H1 (cell line): ENCODE data around the gene NAA40. TPM values are rescaled to one million over a fixed set of nuclear protein-coding genes. Genes with fewer than 3 reads are reported as not detected.

Experiments
- CTCF ChIA-PET: fragments of 300-600 bp; sonication (Branson Sonifier 250); formaldehyde crosslinking; loops from one replicate; lab custom pipeline; 2021; ENCODE audit not compliant: partially characterized antibody; lab: Charles Lee
- POLR2A ChIA-PET: fragments of 300-600 bp; sonication (Branson Sonifier 250); formaldehyde crosslinking; loops from one replicate; lab custom pipeline; 2021; ENCODE audit warnings: inconsistent platforms; ENCODE audit not compliant: partially characterized antibody; lab: Charles Lee
- DNase-seq, 2 experiments: peaks; one replicate each; pipeline versions ENCODE4 v3.0.0 to v3.0.0-alpha.2; 2010 to 2022; ENCODE audit warnings: low spot score in 2 of 2, low read depth in 1 of 2, mixed read lengths in 1 of 2
- FAIRE-seq: peaks from 2 replicates; lab custom pipeline; 2011; peaks lifted over from hg19 to GRCh38; lab: Jason Lieb, UNC
- H2AFZ ChIP-seq: 2 replicates; pipeline ENCODE4 v1.8.1; 2012; ENCODE audit warnings: low read length, inconsistent platforms
- H2AK5ac ChIP-seq: 2 replicates; pipeline ENCODE4 v1.6.1; 2013; ENCODE audit warnings: low read depth, low read length
- H2BK120ac ChIP-seq: replicated peaks from 2 replicates; pipeline ENCODE3; 2013; ENCODE audit warnings: low read depth, low read length, inconsistent platforms
- H2BK12ac ChIP-seq: 2 replicates; pipeline ENCODE4 v1.6.1; 2013; ENCODE audit warnings: low read depth, low read length
- H2BK15ac ChIP-seq: 2 replicates; pipeline ENCODE4 v1.6.1; 2013; ENCODE audit warnings: low read length
- H2BK20ac ChIP-seq: 2 replicates; pipeline ENCODE4 v1.6.1; 2013; ENCODE audit warnings: low read length
- H2BK5ac ChIP-seq: 2 replicates; pipeline ENCODE4 v1.6.1; 2013; ENCODE audit warnings: low read depth, low read length
- H3K14ac ChIP-seq: 2 replicates; pipeline ENCODE4 v1.6.1; 2013; ENCODE audit warnings: inconsistent platforms; ENCODE audit not compliant: insufficient read length
- H3K18ac ChIP-seq: 2 replicates; pipeline ENCODE4 v1.6.1; 2013; ENCODE audit warnings: low read length; ENCODE audit errors: extremely low read depth
- H3K23ac ChIP-seq: 2 replicates; pipeline ENCODE4 v1.6.1; 2013; ENCODE audit warnings: inconsistent platforms; ENCODE audit not compliant: insufficient read length
- H3K23me2 ChIP-seq: 2 replicates; pipeline ENCODE4 v1.6.1; 2013; ENCODE audit warnings: low read depth, low read length
- H3K27ac ChIP-seq: 2 replicates; pipeline ENCODE4 v1.6.1; 2011; ENCODE audit warnings: low read depth, low read length, inconsistent platforms
- H3K27me3 ChIP-seq, 4 experiments: replicated peaks in 1 of 4; 1 replicate in 1 of 4; 2 replicates in 3 of 4; pipeline versions ENCODE4 v1.6.1 to v1.8.1; 2011 to 2013; ENCODE audit warnings: low read length in 3 of 4, mild to moderate bottlenecking in 3 of 4, inconsistent platforms in 2 of 4, mixed read lengths in 2 of 4, moderate library complexity in 1 of 4; ENCODE audit not compliant: control insufficient read depth in 3 of 4, insufficient read depth in 3 of 4; ENCODE audit errors: extremely low read depth in 1 of 4
- H3K36me3 ChIP-seq, 4 experiments: 2 replicates each; pipeline versions ENCODE4 v1.6.1 to v1.8.1; 2011 to 2013; ENCODE audit warnings: mild to moderate bottlenecking in 4 of 4, low read length in 3 of 4, moderate library complexity in 2 of 4, control low read depth in 1 of 4, inconsistent platforms in 1 of 4; ENCODE audit not compliant: insufficient read depth in 4 of 4, control insufficient read depth in 2 of 4
- H3K4ac ChIP-seq: replicated peaks from 2 replicates; pipeline ENCODE3; 2013; ENCODE audit warnings: low read length, low read depth, mixed read lengths, inconsistent platforms; ENCODE audit not compliant: insufficient read length
- H3K4me1 ChIP-seq, 4 experiments: replicated peaks in 1 of 4; 1 replicate in 1 of 4; 2 replicates in 3 of 4; pipeline versions ENCODE4 v1.6.1 to v1.8.1; 2011 to 2013; ENCODE audit warnings: low read length in 3 of 4, inconsistent platforms in 2 of 4, mixed read lengths in 1 of 4; ENCODE audit not compliant: insufficient read depth in 4 of 4, control insufficient read depth in 3 of 4
- H3K4me2 ChIP-seq, 2 experiments: 2 replicates each; pipeline versions ENCODE4 v1.6.1 to v1.8.1; 2011 to 2013; ENCODE audit warnings: low read depth in 2 of 2, low read length in 2 of 2, control low read depth in 1 of 2, inconsistent platforms in 1 of 2, mild to moderate bottlenecking in 1 of 2; ENCODE audit not compliant: insufficient read depth in 1 of 2
- H3K4me3 ChIP-seq, 4 experiments: fragments of 200-600, 300-600 bp in 1 of 4; sonication (generic), shearing (Covaris generic), sonication (Bioruptor Twin) in 1 of 4; 2 replicates each; pipeline versions ENCODE4 v1.5.1 to v1.8.1; 2011 to 2016; ENCODE audit warnings: low read length in 4 of 4, low read depth in 3 of 4, control low read depth in 2 of 4, inconsistent platforms in 2 of 4, mild to moderate bottlenecking in 2 of 4, mixed read lengths in 1 of 4, moderate library complexity in 1 of 4; ENCODE audit not compliant: insufficient read depth in 2 of 4; ENCODE audit errors: extremely low read depth in 1 of 4
- H3K56ac ChIP-seq: replicated peaks from 2 replicates; pipeline ENCODE3; 2013; ENCODE audit warnings: low read depth, mild to moderate bottlenecking, mixed read lengths, low read length, inconsistent platforms; ENCODE audit not compliant: insufficient read length
- H3K79me1 ChIP-seq: 2 replicates; pipeline ENCODE4 v1.6.1; 2013; ENCODE audit warnings: low read depth, low read length, control low read depth
- H3K79me2 ChIP-seq, 2 experiments: 2 replicates each; pipeline versions ENCODE4 v1.6.1 to v1.8.1; 2012 to 2013; ENCODE audit warnings: low read length in 2 of 2, mild to moderate bottlenecking in 2 of 2, inconsistent platforms in 1 of 2; ENCODE audit not compliant: insufficient read depth in 2 of 2, control insufficient read depth in 1 of 2
- H3K9ac ChIP-seq, 4 experiments: replicated peaks in 1 of 4; 1 replicate in 1 of 4; 2 replicates in 3 of 4; pipeline versions ENCODE4 v1.6.1 to v1.8.1; 2011 to 2013; ENCODE audit warnings: low read depth in 3 of 4, low read length in 3 of 4, control low read depth in 2 of 4, mild to moderate bottlenecking in 2 of 4, moderate library complexity in 2 of 4, inconsistent platforms in 1 of 4; ENCODE audit errors: extremely low read depth in 1 of 4
- H3K9me3 ChIP-seq, 2 experiments: 2 replicates each; pipeline versions ENCODE4 v1.6.1 to v1.8.1; 2012 to 2013; ENCODE audit warnings: mild to moderate bottlenecking in 2 of 2, moderate library complexity in 2 of 2, control low read depth in 1 of 2, inconsistent platforms in 1 of 2, low read depth in 1 of 2, low read length in 1 of 2, mixed read lengths in 1 of 2; ENCODE audit not compliant: insufficient read depth in 2 of 2
- H4K20me1 ChIP-seq, 2 experiments: replicated peaks in 1 of 2; 2 replicates each; pipeline versions ENCODE3 to v1.8.1; 2011 to 2013; ENCODE audit warnings: inconsistent platforms in 2 of 2, low read length in 2 of 2, mild to moderate bottlenecking in 1 of 2; ENCODE audit not compliant: insufficient read depth in 2 of 2, control insufficient read depth in 1 of 2
- H4K5ac ChIP-seq: 2 replicates; pipeline ENCODE4 v1.6.1; 2013; ENCODE audit warnings: low read length, low read depth, mixed read lengths, inconsistent platforms; ENCODE audit not compliant: insufficient read length
- H4K8ac ChIP-seq: 2 replicates; pipeline ENCODE4 v1.8.0; 2013; ENCODE audit warnings: mild to moderate bottlenecking, moderate library complexity, low read length, inconsistent platforms; ENCODE audit not compliant: insufficient read depth; ENCODE audit errors: extremely low read depth
- H4K91ac ChIP-seq: replicated peaks from 2 replicates; pipeline ENCODE3; 2013; ENCODE audit warnings: low read length, mixed read lengths, inconsistent platforms; ENCODE audit not compliant: insufficient read length
- BRCA1 ChIP-seq: IDR thresholded peaks from 2 replicates; pipeline ENCODE4 v1.6.1; 2012; ENCODE audit warnings: low read depth, low read length, improper control_type of control experiment
- CEBPB ChIP-seq: IDR thresholded peaks from 2 replicates; pipeline ENCODE4 v1.6.1; 2012; ENCODE audit warnings: low read depth, low read length
- EP300 ChIP-seq, 2 experiments: IDR thresholded peaks; 1 replicate in 1 of 2; 2 replicates in 1 of 2; pipeline ENCODE4 v1.6.1; 2011 to 2012; ENCODE audit warnings: low read depth in 2 of 2, low read length in 2 of 2, mild to moderate bottlenecking in 2 of 2, borderline replicate concordance in 1 of 2, inconsistent platforms in 1 of 2, moderate library complexity in 1 of 2
- EZH2 ChIP-seq: fragments of 200-600 bp; sonication (generic); IDR thresholded peaks from 2 replicates; pipeline ENCODE4 v1.7.1; 2012; ENCODE audit warnings: low read depth, mild to moderate bottlenecking, moderate library complexity, low read length, inconsistent platforms; ENCODE audit not compliant: severe bottlenecking
- GABPA ChIP-seq: IDR thresholded peaks from 2 replicates; pipeline ENCODE4 v1.6.1; 2011; ENCODE audit warnings: mild to moderate bottlenecking, low read length, moderate library complexity, borderline replicate concordance; ENCODE audit not compliant: insufficient read depth
- HDAC2 ChIP-seq, 2 experiments: fragments of 300-600 bp in 1 of 2; sonication (generic) in 1 of 2; IDR thresholded peaks; 2 replicates each; pipeline ENCODE4 v1.6.1; 2011 to 2012; ENCODE audit warnings: low read depth in 2 of 2, low read length in 2 of 2, mild to moderate bottlenecking in 2 of 2, moderate library complexity in 2 of 2, borderline replicate concordance in 1 of 2, inconsistent platforms in 1 of 2
- JUND ChIP-seq: IDR thresholded peaks from 2 replicates; pipeline ENCODE4 v1.6.1; 2011; ENCODE audit warnings: mild to moderate bottlenecking, improper control_type of control experiment, low read length
- NANOG ChIP-seq: IDR thresholded peaks from 2 replicates; pipeline ENCODE4 v1.6.1; 2011; ENCODE audit warnings: low read length, low read depth, mild to moderate bottlenecking, inconsistent platforms; ENCODE audit not compliant: insufficient read depth, poor library complexity, severe bottlenecking
- POLR2AphosphoS5 ChIP-seq: IDR thresholded peaks from 2 replicates; pipeline ENCODE4 v1.6.1; 2011; ENCODE audit warnings: low read depth, low read length
- TAF1 ChIP-seq: IDR thresholded peaks from 2 replicates; pipeline ENCODE4 v1.6.1; 2011; ENCODE audit warnings: mild to moderate bottlenecking, low read depth, low read length
- TCF12 ChIP-seq: IDR thresholded peaks from 2 replicates; pipeline ENCODE4 v1.6.1; 2011; ENCODE audit warnings: low read depth, mild to moderate bottlenecking, low read length
- WGBS, 2 experiments: shearing (Covaris generic) in 1 of 2; methylation state at CpG; one replicate each; pipeline versions ENCODE4 v1.1.6 to v1.1.7; 2013 to 2015; ENCODE audit warnings: low lambda C conversion rate in 2 of 2, mixed read lengths in 2 of 2, inconsistent platforms in 1 of 2, low coverage in 1 of 2, missing lambda C conversion rate in 1 of 2; ENCODE audit not compliant: insufficient replicate concordance in 2 of 2, insufficient coverage in 1 of 2, insufficient read length in 1 of 2; ENCODE audit errors: extremely low coverage in 1 of 2, missing lambda C conversion rate in 1 of 2; 5-methylcytosine and 5-hydroxymethylcytosine counted together
- polyA plus RNA-seq, 7 experiments: library from polyadenylated mRNA; depleted of rRNA in 3 of 7; stranded (reverse) in 5 of 7; unstranded in 2 of 7; fragments of >200 nt in 5 of 7; fragments of 200-250 nt in 2 of 7; gene quantifications; 1 replicate in 5 of 7; 2 replicates in 1 of 7; 4 replicates in 1 of 7; pipeline versions ENCODE4 v1.2.1 to v1.2.3, GENCODE V29; 2011 to 2013; ENCODE audit warnings: missing spikeins in 2 of 7, mixed read lengths in 2 of 7
- total RNA-seq: library from RNA; stranded (reverse); fragmentation: NEBNext Ultra II Directional; extraction: Animal tissue kit (Norgen Biotek cat#: 25700); gene quantifications from 2 replicates; pipeline ENCODE4 v1.2.1, GENCODE V29; 2021
- TF ChIP-seq, protein P1 (sequence below): IDR thresholded peaks from 2 replicates; pipeline ENCODE4 v1.6.1; 2011; ENCODE audit warnings: low read depth, mild to moderate bottlenecking, low read length; ENCODE audit not compliant: insufficient read depth

NAA40 gene
- total and polyA plus RNA-seq, 2 of the 8 experiments (the other 6 are each of a cell fraction or from before 2014, with no cell fraction given) = 20.0 to 31.1 TPM

DNA sequence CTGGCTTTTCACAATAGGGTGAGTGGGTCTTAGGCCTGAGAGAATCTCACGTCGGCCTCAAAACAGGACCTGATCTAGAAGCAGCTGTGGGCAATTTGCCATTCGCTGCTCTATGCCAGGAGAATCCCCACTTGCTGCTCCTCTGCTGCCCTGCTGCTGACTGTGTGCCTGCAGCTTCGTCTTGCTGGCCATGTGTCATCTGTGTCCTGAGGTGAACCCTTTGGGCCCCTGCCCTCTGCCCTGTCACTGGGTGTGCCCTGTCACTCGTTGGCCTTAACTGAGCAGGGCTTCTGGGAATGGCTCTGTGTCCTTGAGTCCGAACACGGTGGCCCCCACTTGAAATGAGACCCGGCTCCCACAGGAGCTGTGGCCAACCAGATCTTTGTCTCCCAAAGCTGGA lies 6.2 kb downstream of the NAA40 start:
- POLR2A ChIA-PET = interaction anchor here (1.0 to 2.6 kb wide), 11 partner anchors 14 to 108 kb away, joined by 3 to 15 read pairs (median 4); partner anchors contain the start of gene RCOR2
- no peak overlapping the region for H3K9ac ChIP-seq

More for the DNA sequence above, 6.2 kb downstream of the NAA40 start:
- FAIRE-seq (no peak), DNase-seq (no peak)
- Histone ChIP-seq H4K8ac (no peak overlapping the region), H3K9me3 (no peaks in the 10 kb centered on the region), H3K14ac (no peak overlapping the region), H3K18ac (no peak overlapping the region), H3K79me2 (peaks cover 0 to 45% of the 10 kb centered on the region in 2 experiments), H2BK12ac (no peak overlapping the region), H3K4me3 (no peak overlapping the region), H4K5ac (no peak overlapping the region), H3K23me2 (no peaks in the 10 kb centered on the region), H2AFZ (no peak overlapping the region), H3K36me3 (peaks cover 6 to 18% (median 13%) of the 10 kb centered on the region in 4 experiments; a peak in 6 of 8 replicates), H2BK20ac (no peak overlapping the region), H3K27ac (no peak overlapping the region), H2AK5ac (no peak overlapping the region), H4K91ac (no peak overlapping the region), H3K4me2 (no peak overlapping the region), H2BK5ac (0 out of 2 replicates have a peak overlapping the region, but pooled peaks have one; percentile 44), H3K79me1 (peaks cover 3% of the 10 kb centered on the region; the same call in 1 of the 2 replicates), H3K4ac (no peak overlapping the region), H3K23ac (no peak overlapping the region), H2BK120ac (no peak overlapping the region), H3K56ac (no peak overlapping the region), H4K20me1 (peaks cover 8 to 15% of the 10 kb centered on the region in 2 experiments), H3K4me1 (no peaks in the 10 kb centered on the region; a peak in 1 of 7 replicates), H2BK15ac (no peak overlapping the region), H3K27me3 (no peaks in the 10 kb centered on the region)
- WGBS, 2 experiments = 90% methylated on average over 8 of the region's 8 CpGs; no CpG with 5 or more reads in 1 of the 2 experiments
- CTCF ChIA-PET = interaction anchor here (0.7 to 6.3 kb wide), 28 partner anchors 10 to 179 kb away, joined by 3 to 51 read pairs (median 5); partner anchors contain the start of gene RCOR2
- TF ChIP-seq GABPA (no peak), JUND (no peak), EP300 (IDR thresholded peaks at IDR 0.05; ENCODE audit: borderline replicate concordance in 1 of 2, low read depth in 2 of 2, low read length in 2 of 2) (no peak), BRCA1 (no peak), CEBPB (no peak), TAF1 (no peak), HDAC2 (IDR thresholded peaks at IDR 0.05; ENCODE audit: borderline replicate concordance in 1 of 2, low read depth in 2 of 2, low read length in 2 of 2) (no peak), POLR2AphosphoS5 (no peak), TCF12 (no peak), NANOG (no peak), EZH2 (no peak)
- TF ChIP-seq, protein P1, sequence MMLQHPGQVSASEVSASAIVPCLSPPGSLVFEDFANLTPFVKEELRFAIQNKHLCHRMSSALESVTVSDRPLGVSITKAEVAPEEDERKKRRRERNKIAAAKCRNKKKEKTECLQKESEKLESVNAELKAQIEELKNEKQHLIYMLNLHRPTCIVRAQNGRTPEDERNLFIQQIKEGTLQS = no peak
